ENCODE data around the gene GPSM3.

DNA sequence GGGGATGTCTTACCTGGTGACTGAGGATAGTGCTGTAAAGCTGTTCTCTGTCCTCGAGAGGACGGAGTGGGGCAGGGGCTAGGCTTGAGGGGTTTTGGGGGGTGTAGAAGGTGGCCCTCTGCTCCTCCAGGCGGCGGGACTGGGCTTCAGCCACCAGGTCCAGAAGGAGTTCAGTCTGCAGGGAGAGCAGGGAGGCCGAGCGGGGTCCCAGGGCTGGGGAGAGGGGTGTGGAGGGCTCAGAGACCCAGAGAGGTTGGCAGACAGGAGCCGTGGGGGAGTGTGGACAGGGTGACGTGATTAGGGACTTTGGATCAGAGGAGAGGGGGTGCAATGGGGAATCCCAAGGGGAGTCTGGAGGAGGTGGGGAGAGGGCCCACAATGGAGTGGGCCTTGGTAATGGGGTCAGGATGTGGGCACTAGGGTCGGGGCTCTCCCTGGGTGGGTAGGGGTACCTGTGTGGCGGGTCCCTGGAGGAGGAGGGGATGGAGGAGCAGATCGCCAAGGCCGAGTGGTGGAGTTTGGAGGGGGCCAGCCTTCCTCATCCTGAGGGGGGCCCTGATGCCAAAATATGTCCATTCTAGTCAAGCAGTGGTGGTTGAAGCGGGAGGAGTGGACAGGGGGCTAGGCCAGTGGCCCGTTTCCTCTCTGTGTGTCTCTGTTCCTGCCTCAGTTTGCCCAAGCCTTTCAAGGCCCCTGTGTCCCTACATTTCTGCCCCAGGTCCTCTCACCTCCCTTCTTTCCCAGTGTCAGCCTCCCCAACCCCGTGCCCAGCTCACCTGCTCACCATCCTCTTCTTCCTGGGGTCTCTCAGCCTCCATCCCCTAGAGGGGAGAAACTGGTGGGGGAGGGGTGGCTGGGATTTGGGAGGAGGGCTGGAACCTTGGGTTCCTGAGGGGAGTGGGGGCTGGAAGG lies 491 bp downstream of the GPSM3 start:
- TF ChIP-seq ZFP3 (tag by site-specific recombination; IDR thresholded peaks at IDR 0.05; ENCODE audit: low read depth) = no peak
- TF ChIP-seq CTCF (tag by site-specific recombination; IDR thresholded peaks at IDR 0.05) = no peak
- no peak for TF ChIP-seq ZNF548 (tag by site-specific recombination; IDR thresholded peaks at IDR 0.05)
- TF ChIP-seq, protein P1, sequence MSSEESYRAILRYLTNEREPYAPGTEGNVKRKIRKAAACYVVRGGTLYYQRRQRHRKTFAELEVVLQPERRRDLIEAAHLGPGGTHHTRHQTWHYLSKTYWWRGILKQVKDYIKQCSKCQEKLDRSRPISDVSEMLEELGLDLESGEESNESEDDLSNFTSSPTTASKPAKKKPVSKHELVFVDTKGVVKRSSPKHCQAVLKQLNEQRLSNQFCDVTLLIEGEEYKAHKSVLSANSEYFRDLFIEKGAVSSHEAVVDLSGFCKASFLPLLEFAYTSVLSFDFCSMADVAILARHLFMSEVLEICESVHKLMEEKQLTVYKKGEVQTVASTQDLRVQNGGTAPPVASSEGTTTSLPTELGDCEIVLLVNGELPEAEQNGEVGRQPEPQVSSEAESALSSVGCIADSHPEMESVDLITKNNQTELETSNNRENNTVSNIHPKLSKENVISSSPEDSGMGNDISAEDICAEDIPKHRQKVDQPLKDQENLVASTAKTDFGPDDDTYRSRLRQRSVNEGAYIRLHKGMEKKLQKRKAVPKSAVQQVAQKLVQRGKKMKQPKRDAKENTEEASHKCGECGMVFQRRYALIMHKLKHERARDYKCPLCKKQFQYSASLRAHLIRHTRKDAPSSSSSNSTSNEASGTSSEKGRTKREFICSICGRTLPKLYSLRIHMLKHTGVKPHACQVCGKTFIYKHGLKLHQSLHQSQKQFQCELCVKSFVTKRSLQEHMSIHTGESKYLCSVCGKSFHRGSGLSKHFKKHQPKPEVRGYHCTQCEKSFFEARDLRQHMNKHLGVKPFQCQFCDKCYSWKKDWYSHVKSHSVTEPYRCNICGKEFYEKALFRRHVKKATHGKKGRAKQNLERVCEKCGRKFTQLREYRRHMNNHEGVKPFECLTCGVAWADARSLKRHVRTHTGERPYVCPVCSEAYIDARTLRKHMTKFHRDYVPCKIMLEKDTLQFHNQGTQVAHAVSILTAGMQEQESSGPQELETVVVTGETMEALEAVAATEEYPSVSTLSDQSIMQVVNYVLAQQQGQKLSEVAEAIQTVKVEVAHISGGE (tag by site-specific recombination; conservative IDR thresholded peaks at IDR 0.05; ENCODE audit: low read depth) = no peak
- TF ChIP-seq ZNF184 (tag by site-specific recombination; IDR thresholded peaks at IDR 0.05) = no peak
- TF ChIP-seq, protein P2, sequence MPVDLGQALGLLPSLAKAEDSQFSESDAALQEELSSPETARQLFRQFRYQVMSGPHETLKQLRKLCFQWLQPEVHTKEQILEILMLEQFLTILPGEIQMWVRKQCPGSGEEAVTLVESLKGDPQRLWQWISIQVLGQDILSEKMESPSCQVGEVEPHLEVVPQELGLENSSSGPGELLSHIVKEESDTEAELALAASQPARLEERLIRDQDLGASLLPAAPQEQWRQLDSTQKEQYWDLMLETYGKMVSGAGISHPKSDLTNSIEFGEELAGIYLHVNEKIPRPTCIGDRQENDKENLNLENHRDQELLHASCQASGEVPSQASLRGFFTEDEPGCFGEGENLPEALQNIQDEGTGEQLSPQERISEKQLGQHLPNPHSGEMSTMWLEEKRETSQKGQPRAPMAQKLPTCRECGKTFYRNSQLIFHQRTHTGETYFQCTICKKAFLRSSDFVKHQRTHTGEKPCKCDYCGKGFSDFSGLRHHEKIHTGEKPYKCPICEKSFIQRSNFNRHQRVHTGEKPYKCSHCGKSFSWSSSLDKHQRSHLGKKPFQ (tag by site-specific recombination; IDR thresholded peaks at IDR 0.05) = no peak
- TF ChIP-seq ZBTB6 (tag by site-specific recombination; IDR thresholded peaks at IDR 0.05) = no peak
- no peak for TF ChIP-seq ZBTB8A (tag by site-specific recombination; IDR thresholded peaks at IDR 0.05)
- no peak for TF ChIP-seq KLF9 (tag by site-specific recombination; IDR thresholded peaks at IDR 0.05; ENCODE audit: low read depth)
- TF ChIP-seq ZNF274 (IDR thresholded peaks at IDR 0.05; ENCODE audit: low read length) = no peak
- TF ChIP-seq ZNF274 (tag by site-specific recombination; IDR thresholded peaks at IDR 0.05; ENCODE audit: borderline replicate concordance) = no peak
- TF ChIP-seq ZNF140 (tag by site-specific recombination; IDR thresholded peaks at IDR 0.05) = no peak
- TF ChIP-seq GLI4 (tag by site-specific recombination; IDR thresholded peaks at IDR 0.05) = no peak
- no peak for TF ChIP-seq ZBTB21 (tag by site-specific recombination; IDR thresholded peaks at IDR 0.05)
